CD4-positive, alpha-beta T cell (primary cell): ENCODE data around the gene MAP3K21. TPM values are rescaled to one million over a fixed set of nuclear protein-coding genes. Genes with fewer than 3 reads are reported as not detected.

Experiments used
- ATAC-seq: fragments of 200-7000 bp; cut with Tn5 transposase; one replicate; pipeline ENCODE4 v1.10.0; 2022; ENCODE audit warnings: mild to moderate bottlenecking; ENCODE audit not compliant: poor library complexity
- CTCF ChIA-PET: fragments of 350-600 bp; sonication (Branson Sonifier 250); formaldehyde crosslinking; loops from one replicate; lab custom pipeline; 2021; ENCODE audit warnings: antibody characterized with exemption, inconsistent platforms; lab: Charles Lee
- POLR2A ChIA-PET: fragments of 350-600 bp; sonication (Branson Sonifier 250); formaldehyde crosslinking; loops from one replicate; lab custom pipeline; 2021; ENCODE audit warnings: antibody characterized with exemption, inconsistent platforms; lab: Charles Lee
- DNase-seq, 14 experiments: peaks; one replicate each; pipeline ENCODE4 v3.0.0-alpha.2; 2013 to 2020; ENCODE audit warnings: mixed read lengths in 2 of 14
- H3K27ac ChIP-seq, 2 donors: one replicate each; pipeline versions ENCODE4 v1.5.1 to v1.7.0; 2013; ENCODE audit warnings: low read length in 2 of 2, low read depth in 1 of 2, mild to moderate bottlenecking in 1 of 2
- H3K27me3 ChIP-seq, 2 experiments: 1 replicate in 1 of 2; 2 replicates in 1 of 2; pipeline versions ENCODE4 v1.6.1 to v1.7.0; 2013; ENCODE audit warnings: low read length in 2 of 2, control low read depth in 1 of 2, mild to moderate bottlenecking in 1 of 2, moderate library complexity in 1 of 2; ENCODE audit not compliant: insufficient read depth in 2 of 2, control insufficient read depth in 1 of 2
- H3K36me3 ChIP-seq: one replicate; pipeline ENCODE4 v1.6.1; 2013; ENCODE audit warnings: low read length, control low read depth; ENCODE audit not compliant: insufficient read depth
- H3K4me1 ChIP-seq: one replicate; pipeline ENCODE4 v1.6.1; 2013; ENCODE audit warnings: low read length, control low read depth; ENCODE audit not compliant: insufficient read depth
- H3K4me3 ChIP-seq: one replicate; pipeline ENCODE4 v1.5.1; 2013; ENCODE audit warnings: mild to moderate bottlenecking, low read length, moderate library complexity
- H3K9me3 ChIP-seq, 2 experiments: 1 replicate in 1 of 2; 2 replicates in 1 of 2; pipeline versions ENCODE4 v1.6.1 to v1.7.0; 2013; ENCODE audit warnings: low read length in 2 of 2, mild to moderate bottlenecking in 2 of 2, control low read depth in 1 of 2, moderate library complexity in 1 of 2; ENCODE audit not compliant: control insufficient read depth in 1 of 2, insufficient read depth in 1 of 2
- H3K27ac Mint-ChIP-seq: one replicate; pipeline ENCODE4 v1.8.0; 2020; ENCODE audit warnings: mixed read lengths
- H3K27me3 Mint-ChIP-seq: one replicate; pipeline ENCODE4 v1.8.0; 2021; ENCODE audit warnings: mixed read lengths
- H3K36me3 Mint-ChIP-seq: one replicate; pipeline ENCODE4 v1.8.0; 2021; ENCODE audit warnings: low read depth, mixed read lengths
- H3K4me1 Mint-ChIP-seq: one replicate; pipeline ENCODE4 v1.8.0; 2021; ENCODE audit warnings: low read depth, mixed read lengths
- H3K4me3 Mint-ChIP-seq: one replicate; pipeline ENCODE4 v1.8.0; 2020; ENCODE audit warnings: mild to moderate bottlenecking, mixed read lengths
- H3K9me3 Mint-ChIP-seq: one replicate; pipeline ENCODE4 v1.8.0; 2020; ENCODE audit warnings: mixed read lengths
- CTCF ChIP-seq: fragments of 200-600 bp; IDR thresholded peaks from one replicate; pipeline ENCODE4 v1.8.0; 2022; ENCODE audit warnings: antibody characterized with exemption, mild to moderate bottlenecking
- intact Hi-C, 2 experiments: fragments of 100-400 bp; cut with DNase I in 1 of 2; cut with micrococcal nuclease in 1 of 2; formaldehyde crosslinking; loops; one replicate each; pipeline versions ENCODE4 v1.15.1 to v1.9.0; 2023 to 2025; cut with DNase I, micrococcal nuclease
- total RNA-seq, 174 experiments: library from RNA in 2 of 174; stranded (reverse) in 2 of 174; gene quantifications; one replicate each; pipeline ENCODE4 v1.2.3 and lab custom pipeline; 2021 to 2026

The MAP3K21 gene
- total RNA-seq, 2 experiments from 2014 or later, result 0.95 to 0.99 TPM

- POLR2A ChIA-PET, result no interaction called here
Observed at GRCh38 chr1:233290396-233291034, 37.0 kb upstream of the MAP3K21 start.

GRCh38 chr1:233293556-233294446, 33.7 kb upstream of the MAP3K21 start:
- H3K36me3 ChIP-seq, result peaks cover 5% of the 10 kb centered on the region
- intact Hi-C loops, result loop anchor here (2.0 kb wide), 2 partner anchors 13 to 33 kb away; partner anchors contain the start of gene MAP3K21 (in 1 of the 2)
- H3K4me3 ChIP-seq, result no peak overlapping the region
- no peak for ATAC-seq
- H3K27me3 ChIP-seq, result no peaks in the 10 kb centered on the region
- no peak for TF ChIP-seq CTCF
- H3K4me1 ChIP-seq, result peaks cover 12% of the 10 kb centered on the region
- POLR2A ChIA-PET, result no interaction called here
- H3K4me3 Mint-ChIP-seq, result peak overlapping the region; percentile 67
- no peak for DNase-seq
- no peaks in the 10 kb centered on the region for H3K9me3 ChIP-seq
- H3K27me3 Mint-ChIP-seq, result no peaks in the 10 kb centered on the region
- H3K9me3 Mint-ChIP-seq, result no peaks in the 10 kb centered on the region
- H3K36me3 Mint-ChIP-seq, result peaks cover under 1% of the 10 kb centered on the region
- CTCF ChIA-PET, result interaction anchor here (1.0 to 1.3 kb wide), 2 partner anchors 11 to 33 kb away, joined by 3 to 4 read pairs; no protein-coding TSS in a partner anchor
- H3K4me1 Mint-ChIP-seq, result peaks cover 36% of the 10 kb centered on the region
- no peak overlapping the region for H3K27ac ChIP-seq
- peak overlapping the region; percentile 79 for H3K27ac Mint-ChIP-seq

More at GRCh38 chr1:233290396-233291034, 37.0 kb upstream of the MAP3K21 start:
- Mint-ChIP-seq H3K36me3 (peaks cover 22% of the 10 kb centered on the region), H3K4me3 (no peak overlapping the region), H3K9me3 (no peaks in the 10 kb centered on the region), H3K27ac (no peak overlapping the region), H3K4me1 (peaks cover 31% of the 10 kb centered on the region), H3K27me3 (no peaks in the 10 kb centered on the region)
- H3K4me1 ChIP-seq, result peaks cover 5% of the 10 kb centered on the region
- H3K27me3 ChIP-seq, result no peaks in the 10 kb centered on the region
- H3K27ac ChIP-seq, result no peak overlapping the region
- no peak for TF ChIP-seq CTCF
- H3K4me3 ChIP-seq, result no peak overlapping the region
- DNase-seq (no peak), ATAC-seq (no peak)
- CTCF ChIA-PET, result no interaction called here
- intact Hi-C loops, result no loop called here
- H3K36me3 ChIP-seq, result peaks cover 8% of the 10 kb centered on the region
- H3K9me3 ChIP-seq, result no peaks in the 10 kb centered on the region

- peak; percentile 82 for ATAC-seq
- Histone ChIP-seq H3K9me3 (no peaks in the 10 kb centered on the region), H3K27me3 (no peaks in the 10 kb centered on the region), H3K4me1 (peaks cover 12% of the 10 kb centered on the region), H3K36me3 (peaks cover 2% of the 10 kb centered on the region), H3K27ac (peak overlapping the region; percentile 36 to 60), H3K4me3 (peak overlapping the region; percentile 65)
- no peak for TF ChIP-seq CTCF
- Mint-ChIP-seq H3K4me3 (peak overlapping the region; percentile 89), H3K27ac (peak overlapping the region; percentile 79), H3K27me3 (no peaks in the 10 kb centered on the region), H3K36me3 (no peaks in the 10 kb centered on the region), H3K9me3 (no peaks in the 10 kb centered on the region), H3K4me1 (peaks cover 36% of the 10 kb centered on the region)
- POLR2A ChIA-PET, result interaction anchor here (0.9 to 1.4 kb wide), 4 partner anchors 9 to 33 kb away, joined by 3 to 8 read pairs (median 4); partner anchors contain the start of gene MAP3K21
- peak in 13 of 14 experiments; percentile 21 to 71 (median 41) for DNase-seq
- intact Hi-C loops, result loop anchor here (2.0 kb wide), 2 partner anchors 14 to 32 kb away; partner anchors contain the start of gene MAP3K21 (in 1 of the 2)
- CTCF ChIA-PET, result interaction anchor here (1.0 to 1.5 kb wide), 5 partner anchors 9 to 1015 kb away, joined by 3 to 5 read pairs (median 3); no protein-coding TSS in a partner anchor
Observed at GRCh38 chr1:233294913-233295236, 32.6 kb upstream of the MAP3K21 start.
